SK-N-SH (cell line): Measurements from ENCODE around the gene HDAC4. TPM values are rescaled to one million over a fixed set of nuclear protein-coding genes. Genes with fewer than 3 reads are reported as not detected.

Experiments used
- CTCF ChIA-PET: fragments of 300-600, 350-600 bp; formaldehyde crosslinking; extraction: SDS; loops from one replicate; lab custom pipeline; 2021; lab: Yijun Ruan, JAX
- POLR2A ChIA-PET: fragments of 350-600 bp; sonication (Branson Sonifier 250); formaldehyde crosslinking; extraction: SDS; loops from one replicate; lab custom pipeline; 2020; ENCODE audit warnings: antibody characterized with exemption, inconsistent platforms; lab: Yijun Ruan, JAX
- DNase-seq: peaks from one replicate; pipeline ENCODE4 v3.0.0; 2012
- H2AFZ ChIP-seq: fragments of 200-600 bp; sonication (generic); 2 replicates; pipeline ENCODE4 v1.8.1; 2016; ENCODE audit warnings: antibody characterized with exemption, mild to moderate bottlenecking, low read depth
- H3F3A ChIP-seq: fragments of 200-600 bp; sonication (generic); replicated peaks from 2 replicates; pipeline ENCODE3; 2016; ENCODE audit warnings: antibody characterized with exemption, mild to moderate bottlenecking; ENCODE audit not compliant: insufficient read depth
- H3K27ac ChIP-seq, 2 experiments: fragments of 200-500 bp in 1 of 2; fragments of 200-600 bp in 1 of 2; sonication (Bioruptor generic) in 1 of 2; sonication (generic), shearing (Covaris generic) in 1 of 2; 2 replicates each; pipeline versions ENCODE4 v1.5.1 to v1.6.1; 2014 to 2016; ENCODE audit warnings: low read depth in 2 of 2, inconsistent platforms in 1 of 2, low read length in 1 of 2, mild to moderate bottlenecking in 1 of 2, mixed read lengths in 1 of 2
- H3K27me3 ChIP-seq: fragments of 200-600 bp; sonication (generic), shearing (Covaris generic); 2 replicates; pipeline ENCODE4 v1.6.1; 2016; ENCODE audit warnings: mixed run types; ENCODE audit not compliant: insufficient read depth
- H3K36me3 ChIP-seq, 2 experiments: fragments of 200-500 bp in 1 of 2; fragments of 200-600 bp in 1 of 2; sonication (Bioruptor generic) in 1 of 2; sonication (generic) in 1 of 2; replicated peaks in 1 of 2; 2 replicates each; pipeline versions ENCODE3 to v1.5.1; 2014 to 2016; ENCODE audit warnings: low read length in 1 of 2, mild to moderate bottlenecking in 1 of 2; ENCODE audit not compliant: insufficient read depth in 2 of 2, control insufficient read depth in 1 of 2
- H3K4me1 ChIP-seq, 2 experiments: fragments of 200-500 bp in 1 of 2; fragments of 200-600 bp in 1 of 2; sonication (Bioruptor generic) in 1 of 2; sonication (generic), shearing (Covaris generic) in 1 of 2; 2 replicates each; pipeline versions ENCODE4 v1.5.1 to v1.6.1; 2014 to 2016; ENCODE audit warnings: low read depth in 1 of 2, low read length in 1 of 2, mixed run types in 1 of 2; ENCODE audit not compliant: insufficient read depth in 2 of 2, control insufficient read depth in 1 of 2
- H3K4me2 ChIP-seq: fragments of 200-600 bp; sonication (generic), shearing (Covaris generic); 2 replicates; pipeline ENCODE4 v1.6.1; 2017; ENCODE audit warnings: mixed run types
- H3K4me3 ChIP-seq, 2 experiments: fragments of 200-500 bp in 1 of 2; fragments of 200-600 bp in 1 of 2; sonication (Bioruptor generic) in 1 of 2; sonication (generic), shearing (Covaris generic) in 1 of 2; 2 replicates each; pipeline versions ENCODE4 v1.5.1 to v1.8.1; 2014 to 2016; ENCODE audit warnings: low read depth in 2 of 2, inconsistent platforms in 1 of 2, low read length in 1 of 2, mild to moderate bottlenecking in 1 of 2, mixed read lengths in 1 of 2, moderate library complexity in 1 of 2
- H3K79me2 ChIP-seq: fragments of 200-600 bp; sonication (generic); 2 replicates; pipeline ENCODE4 v1.8.1; 2017; ENCODE audit warnings: mild to moderate bottlenecking; ENCODE audit not compliant: insufficient read depth
- H3K9ac ChIP-seq: fragments of 200-600 bp; sonication (generic); 2 replicates; pipeline ENCODE4 v1.6.1; 2017; ENCODE audit warnings: mixed run types
- H3K9me2 ChIP-seq: fragments of 200-600 bp; sonication (generic); 2 replicates; pipeline ENCODE4 v1.6.1; 2017; ENCODE audit warnings: mixed run types
- H3K9me3 ChIP-seq: fragments of 200-600 bp; sonication (generic); 2 replicates; pipeline ENCODE4 v1.6.1; 2017; ENCODE audit warnings: mixed run types, mild to moderate bottlenecking, moderate library complexity
- H4K20me1 ChIP-seq: fragments of 200-600 bp; sonication (generic); 2 replicates; pipeline ENCODE4 v1.6.1; 2017; ENCODE audit warnings: mild to moderate bottlenecking, mixed run types; ENCODE audit not compliant: insufficient read depth
- CHD2 ChIP-seq: fragments of 150-350 bp; IDR thresholded peaks from 2 replicates; pipeline ENCODE4 v1.6.1; 2018; ENCODE audit warnings: low read length; ENCODE audit not compliant: partially characterized antibody
- CTCF ChIP-seq: fragments of 200-600 bp; sonication (generic); IDR thresholded peaks from 2 replicates; pipeline ENCODE4 v1.6.1; 2017; ENCODE audit warnings: antibody characterized with exemption, mild to moderate bottlenecking, moderate library complexity
- ELF1 ChIP-seq: IDR thresholded peaks from 2 replicates; pipeline ENCODE4 v1.4.0; 2012
- EZH2phosphoT487 ChIP-seq: fragments of 200-600 bp; sonication (generic); IDR thresholded peaks from 2 replicates; pipeline ENCODE4 v1.6.1; 2017; ENCODE audit warnings: low read depth, mixed run types, mild to moderate bottlenecking, antibody characterized with exemption, moderate library complexity, borderline replicate concordance
- FOXM1 ChIP-seq: IDR thresholded peaks from 2 replicates; pipeline ENCODE4 v1.4.0; 2012; ENCODE audit warnings: low read depth, mild to moderate bottlenecking
- GABPA ChIP-seq: IDR thresholded peaks from 2 replicates; pipeline ENCODE4 v1.4.0; 2012; ENCODE audit warnings: low read depth, mild to moderate bottlenecking
- GATA2 ChIP-seq: sonication (generic); formaldehyde crosslinking; IDR thresholded peaks from 2 replicates; pipeline ENCODE4 v1.5.0; 2020; ENCODE audit warnings: mild to moderate bottlenecking, missing genetic modification reagents
- JUND ChIP-seq: IDR thresholded peaks from 2 replicates; pipeline ENCODE4 v1.4.0; 2012
- MXI1 ChIP-seq: IDR thresholded peaks from 2 replicates; pipeline ENCODE4 v1.6.1; 2012; ENCODE audit warnings: mild to moderate bottlenecking, low read depth, low read length, improper control_type of control experiment
- NFIC ChIP-seq: IDR thresholded peaks from 2 replicates; pipeline ENCODE4 v1.4.0; 2012; ENCODE audit warnings: borderline replicate concordance
- PBX3 ChIP-seq: IDR thresholded peaks from 2 replicates; pipeline ENCODE4; 2012
- POLR2AphosphoS5 ChIP-seq: IDR thresholded peaks from 2 replicates; pipeline ENCODE4 v1.6.1; 2012; ENCODE audit warnings: low read depth, low read length
- RCOR1 ChIP-seq: fragments of 150-350 bp; IDR thresholded peaks from 2 replicates; pipeline ENCODE4 v1.6.1; 2017; ENCODE audit warnings: antibody characterized with exemption, low read length
- REST ChIP-seq: IDR thresholded peaks from 2 replicates; pipeline ENCODE4 v1.6.1; 2012; ENCODE audit warnings: mild to moderate bottlenecking, low read depth, low read length, moderate library complexity
- RFX5 ChIP-seq: IDR thresholded peaks from 2 replicates; pipeline ENCODE4 v1.6.1; 2012; ENCODE audit warnings: mild to moderate bottlenecking, improper control_type of control experiment, low read length
- SIN3A ChIP-seq: IDR thresholded peaks from 2 replicates; pipeline ENCODE4 v1.6.1; 2012; ENCODE audit warnings: low read depth, mild to moderate bottlenecking, low read length, moderate library complexity, borderline replicate concordance
- USF1 ChIP-seq: IDR thresholded peaks from 2 replicates; pipeline ENCODE4 v1.4.0; 2012; ENCODE audit warnings: low read depth, borderline replicate concordance
- YY1 ChIP-seq: IDR thresholded peaks from 2 replicates; pipeline ENCODE4 v1.4.0; 2012; ENCODE audit warnings: low read depth, mild to moderate bottlenecking
- ZBTB33 ChIP-seq: IDR thresholded peaks from 2 replicates; pipeline ENCODE4 v1.4.0; 2012; ENCODE audit warnings: low read depth, borderline replicate concordance
- WGBS: methylation state at CpG from one replicate; pipeline ENCODE4 v1.1.6; 2017; ENCODE audit warnings: low lambda C conversion rate; 5-methylcytosine and 5-hydroxymethylcytosine counted together
- polyA plus RNA-seq, 3 experiments: library from polyadenylated mRNA; depleted of rRNA; stranded (reverse); fragments of >200 nt; gene quantifications; 2 replicates each; pipeline ENCODE4 v1.2.3, GENCODE V29; 2012

Gene HDAC4
- polyA plus RNA-seq, 1 of the 3 experiments (the other 2 are of a cell fraction): 5.5 TPM

GRCh38 chr2:239196474-239197021 lies 204.3 kb downstream of the HDAC4 start:
- CTCF ChIA-PET: no interaction called here

GRCh38 chr2:239195992-239196391 lies 204.8 kb downstream of the HDAC4 start:
- Histone ChIP-seq H3K9me3 (no peaks in the 10 kb centered on the region), H3K4me2 (no peak overlapping the region), H3K4me1 (peaks cover 0 to 12% of the 10 kb centered on the region in 2 experiments; a peak in 1 of 4 replicates), H4K20me1 (no peaks in the 10 kb centered on the region), H3K27me3 (no peaks in the 10 kb centered on the region), H3K9me2 (no peaks in the 10 kb centered on the region), H3K4me3 (no peak overlapping the region), H3K27ac (no peak overlapping the region), H3F3A (no peaks in the 10 kb centered on the region), H2AFZ (no peak overlapping the region), H3K9ac (no peak overlapping the region), H3K36me3 (no peaks in the 10 kb centered on the region), H3K79me2 (no peaks in the 10 kb centered on the region)
- no peak for DNase-seq
- CTCF ChIA-PET: no interaction called here
- POLR2A ChIA-PET: no interaction called here
- 92% methylated on average over 4 of the region's 4 CpGs for WGBS
- TF ChIP-seq POLR2AphosphoS5: no peak
- no peak for TF ChIP-seq CHD2
- TF ChIP-seq YY1: no peak
- TF ChIP-seq CTCF: no peak
- no peak for TF ChIP-seq ELF1
- no peak for TF ChIP-seq GABPA
- TF ChIP-seq PBX3: no peak
- TF ChIP-seq NFIC: no peak
- TF ChIP-seq RCOR1: no peak
- TF ChIP-seq USF1: no peak
- no peak for TF ChIP-seq SIN3A
- TF ChIP-seq REST: no peak
- TF ChIP-seq MXI1: no peak
- no peak for TF ChIP-seq JUND
- no peak for TF ChIP-seq FOXM1
- TF ChIP-seq ZBTB33: no peak
- TF ChIP-seq EZH2phosphoT487: no peak

More at GRCh38 chr2:239196474-239197021, 204.3 kb downstream of the HDAC4 start:
- peaks cover 0 to 16% of the 10 kb centered on the region in 2 experiments; a peak in 2 of 4 replicates for H3K4me1 ChIP-seq
- no peak overlapping the region for H2AFZ ChIP-seq
- TF ChIP-seq RFX5 (no peak), RCOR1 (no peak), GATA2 (CRISPR knock-in tag) (no peak), FOXM1 (no peak)
- H3K9me2 ChIP-seq: no peaks in the 10 kb centered on the region
- no peaks in the 10 kb centered on the region for H3K36me3 ChIP-seq
- H3K9me3 ChIP-seq: no peaks in the 10 kb centered on the region
- H3K27ac ChIP-seq: no peak overlapping the region
- H4K20me1 ChIP-seq: no peaks in the 10 kb centered on the region
- no peak overlapping the region for H3K9ac ChIP-seq
- WGBS: 95% methylated on average over 15 of the region's 17 CpGs
- no peak for DNase-seq
- H3K4me2 ChIP-seq: no peak overlapping the region
- H3K79me2 ChIP-seq: no peaks in the 10 kb centered on the region
- no peak overlapping the region for H3K4me3 ChIP-seq
- H3K27me3 ChIP-seq: no peaks in the 10 kb centered on the region
- POLR2A ChIA-PET: no interaction called here
- H3F3A ChIP-seq: no peaks in the 10 kb centered on the region
